ENCODE results near the gene KREMEN2. TPM values are rescaled to one million over a fixed set of nuclear protein-coding genes. Genes with fewer than 3 reads are reported as not detected.
A peak's percentile ranks its signal among the peaks of the same experiment; 100 is the strongest.

KREMEN2 gene
- total and polyA plus RNA-seq, 2 of the 13 experiments (the other 11 are each of a cell fraction or from before 2014, with no cell fraction given): 0.48 to 1.2 TPM

GRCh38 chr16:2968738-2969544 lies 4.9 kb downstream of the KREMEN2 start, which contains the start of gene PAQR4 (continued):
- peak; percentile 86; the same call in 1 of the 2 replicates for TF ChIP-seq PRDM4 (CRISPR knock-in tag; IDR thresholded peaks at IDR 0.05; ENCODE audit: borderline replicate concordance)
- peak; percentile 49; the same call in 1 of the 2 replicates for TF ChIP-seq MAZ (IDR thresholded peaks at IDR 0.05; ENCODE audit: borderline replicate concordance, low read depth, low read length)
- peak; percentile 97 for TF ChIP-seq MAZ (CRISPR knock-in tag; IDR thresholded peaks at IDR 0.05; ENCODE audit: low read depth)
- peak; percentile 85; the same call in 1 of the 2 replicates for TF ChIP-seq GPN1 (CRISPR knock-in tag; IDR thresholded peaks at IDR 0.05; ENCODE audit: borderline replicate concordance)
- peak; percentile 94 for TF ChIP-seq ZNF18 (CRISPR knock-in tag; IDR thresholded peaks at IDR 0.05; ENCODE audit: insufficient replicate concordance)
- no peak; the same call in 1 of the 2 replicates for TF ChIP-seq RFXAP (CRISPR knock-in tag; IDR thresholded peaks at IDR 0.05; ENCODE audit: borderline replicate concordance)
- peak; percentile 58 for TF ChIP-seq FOSL2 (CRISPR knock-in tag; IDR thresholded peaks at IDR 0.05)
- TF ChIP-seq KAT8 (CRISPR knock-in tag; IDR thresholded peaks at IDR 0.05): peak; percentile 85
- peak; percentile 86; the same call in 1 of the 2 replicates for TF ChIP-seq PAX8 (CRISPR knock-in tag; IDR thresholded peaks at IDR 0.05; ENCODE audit: borderline replicate concordance)
- 0 out of 2 replicates have a peak, but pooled peaks have one; percentile 30 for TF ChIP-seq KLF9 (CRISPR knock-in tag; IDR thresholded peaks at IDR 0.05; ENCODE audit: low read depth)
- peak; percentile 96 for TF ChIP-seq HMGXB3 (CRISPR knock-in tag; IDR thresholded peaks at IDR 0.05; ENCODE audit: borderline replicate concordance)
- TF ChIP-seq ZBTB10 (CRISPR knock-in tag; IDR thresholded peaks at IDR 0.05; ENCODE audit: borderline replicate concordance): peak; percentile 70; the same call in 1 of the 2 replicates
- peak; percentile 92 for TF ChIP-seq ZNF777 (CRISPR knock-in tag; IDR thresholded peaks at IDR 0.05)
- peak; percentile 92 for TF ChIP-seq ZBTB43 (CRISPR knock-in tag; conservative IDR thresholded peaks at IDR 0.05)
- peak; percentile 59; the same call in 1 of the 2 replicates for TF ChIP-seq NCOA2 (CRISPR knock-in tag; IDR thresholded peaks at IDR 0.05)

All from HepG2 (cell line).